Measurements from ENCODE around the gene E2F4. TPM values are rescaled to one million over a fixed set of nuclear protein-coding genes. Genes with fewer than 3 reads are reported as not detected.

The E2F4 gene
- total RNA-seq, 1 donor from 2014 or later: 66.5 TPM

GRCh38 chr16:67165121-67166078 is 26.6 kb upstream of the E2F4 start:
- Histone ChIP-seq H3K4me1 (peaks cover 62% of the 10 kb centered on the region), H3K27ac (peak overlapping the region; percentile 64), H3K27me3 (ENCODE audit: low read depth) (peaks cover 38% of the 10 kb centered on the region), H3K4me3 (peak overlapping the region; percentile 54), H3K9me3 (no peaks in the 10 kb centered on the region), H3K36me3 (peaks cover 7% of the 10 kb centered on the region)
- TF ChIP-seq, protein P1, sequence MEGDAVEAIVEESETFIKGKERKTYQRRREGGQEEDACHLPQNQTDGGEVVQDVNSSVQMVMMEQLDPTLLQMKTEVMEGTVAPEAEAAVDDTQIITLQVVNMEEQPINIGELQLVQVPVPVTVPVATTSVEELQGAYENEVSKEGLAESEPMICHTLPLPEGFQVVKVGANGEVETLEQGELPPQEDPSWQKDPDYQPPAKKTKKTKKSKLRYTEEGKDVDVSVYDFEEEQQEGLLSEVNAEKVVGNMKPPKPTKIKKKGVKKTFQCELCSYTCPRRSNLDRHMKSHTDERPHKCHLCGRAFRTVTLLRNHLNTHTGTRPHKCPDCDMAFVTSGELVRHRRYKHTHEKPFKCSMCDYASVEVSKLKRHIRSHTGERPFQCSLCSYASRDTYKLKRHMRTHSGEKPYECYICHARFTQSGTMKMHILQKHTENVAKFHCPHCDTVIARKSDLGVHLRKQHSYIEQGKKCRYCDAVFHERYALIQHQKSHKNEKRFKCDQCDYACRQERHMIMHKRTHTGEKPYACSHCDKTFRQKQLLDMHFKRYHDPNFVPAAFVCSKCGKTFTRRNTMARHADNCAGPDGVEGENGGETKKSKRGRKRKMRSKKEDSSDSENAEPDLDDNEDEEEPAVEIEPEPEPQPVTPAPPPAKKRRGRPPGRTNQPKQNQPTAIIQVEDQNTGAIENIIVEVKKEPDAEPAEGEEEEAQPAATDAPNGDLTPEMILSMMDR (IDR thresholded peaks at IDR 0.05): no peak
- no peak for ATAC-seq
- intact Hi-C loops (cut with DNase I): no loop called here
- DNase-seq: no peak

DNA sequence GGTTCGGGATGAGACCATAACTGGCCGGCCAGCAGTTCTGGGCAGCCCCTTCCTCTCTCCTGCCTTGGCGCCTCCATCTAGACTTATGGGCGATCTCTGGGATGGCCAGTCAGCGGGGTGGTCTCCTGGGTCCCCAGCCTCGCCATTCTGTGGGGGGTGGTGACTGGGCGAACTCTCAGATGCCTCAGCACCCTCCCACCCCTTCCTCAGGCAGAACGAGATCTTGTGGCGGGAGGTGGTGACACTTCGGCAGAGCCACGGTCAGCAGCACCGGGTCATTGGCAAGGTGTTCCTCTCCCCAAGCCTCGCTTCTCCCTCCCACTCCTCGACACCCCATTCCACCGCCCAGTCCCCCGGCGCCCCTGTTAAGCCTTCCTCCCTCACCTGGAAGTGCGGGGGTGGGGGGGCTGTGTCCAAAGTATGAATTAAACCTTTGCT is 25.8 kb upstream of the E2F4 start:
- Histone ChIP-seq H3K9me3 (no peaks in the 10 kb centered on the region), H3K27me3 (ENCODE audit: low read depth) (peaks cover 38% of the 10 kb centered on the region), H3K36me3 (peaks cover 7% of the 10 kb centered on the region), H3K4me3 (no peak overlapping the region), H3K27ac (no peak overlapping the region), H3K4me1 (peaks cover 66% of the 10 kb centered on the region)
- intact Hi-C loops (cut with DNase I): no loop called here
- no peak for DNase-seq
- ATAC-seq: no peak
- TF ChIP-seq, protein P1 (IDR thresholded peaks at IDR 0.05): no peak

- Histone ChIP-seq H3K27me3 (ENCODE audit: low read depth) (peaks cover 38% of the 10 kb centered on the region), H3K4me3 (no peak overlapping the region), H3K27ac (no peak overlapping the region), H3K36me3 (peaks cover 7% of the 10 kb centered on the region), H3K9me3 (no peaks in the 10 kb centered on the region), H3K4me1 (peaks cover 66% of the 10 kb centered on the region)
- ATAC-seq: no peak
- intact Hi-C loops (cut with DNase I): no loop called here
- DNase-seq: no peak
- TF ChIP-seq, protein P1 (IDR thresholded peaks at IDR 0.05): no peak
Measured at GRCh38 chr16:67166598-67167168, 25.3 kb upstream of the E2F4 start.

GRCh38 chr16:67167588-67167987 is 24.4 kb upstream of the E2F4 start:
- TF ChIP-seq, protein P1 (IDR thresholded peaks at IDR 0.05): no peak
- H3K4me1 ChIP-seq: peaks cover 64% of the 10 kb centered on the region
- H3K9me3 ChIP-seq: no peaks in the 10 kb centered on the region
- intact Hi-C loops (cut with DNase I): no loop called here
- peaks cover 37% of the 10 kb centered on the region for H3K27me3 ChIP-seq (ENCODE audit: low read depth)
- H3K27ac ChIP-seq: no peak overlapping the region
- no peak for ATAC-seq
- peaks cover 7% of the 10 kb centered on the region for H3K36me3 ChIP-seq
- H3K4me3 ChIP-seq: no peak overlapping the region
- no peak for DNase-seq

- H3K27ac ChIP-seq: peak overlapping the region; percentile 91
- DNase-seq: no peak
- peaks cover 24% of the 10 kb centered on the region for H3K27me3 ChIP-seq (ENCODE audit: low read depth)
- H3K4me3 ChIP-seq: no peak overlapping the region
- peaks cover 62% of the 10 kb centered on the region for H3K4me1 ChIP-seq
- peaks cover 7% of the 10 kb centered on the region for H3K36me3 ChIP-seq
- ATAC-seq: no peak
- H3K9me3 ChIP-seq: no peaks in the 10 kb centered on the region
- intact Hi-C loops (cut with DNase I): no loop called here
- TF ChIP-seq, protein P1 (IDR thresholded peaks at IDR 0.05): no peak
Measured at GRCh38 chr16:67169011-67169451, 22.9 kb upstream of the E2F4 start.
